Right lobe of liver (tissue), 4 donors: Measurements from ENCODE around the gene R3HCC1L.

Experiments
- CTCF ChIP-seq, 4 donors: fragments of 200-600 bp in 3 of 4; fragments of 450-650 bp in 1 of 4; IDR thresholded peaks; one replicate each; pipeline versions ENCODE4 v1.5.1 to v1.8.0; 2016 to 2022; ENCODE audit warnings: antibody characterized with exemption in 4 of 4, mild to moderate bottlenecking in 2 of 4
- POLR2A ChIP-seq: fragments of 450-650 bp; IDR thresholded peaks from one replicate; pipeline ENCODE4 v1.6.1; 2017; ENCODE audit warnings: antibody characterized with exemption, mild to moderate bottlenecking
- donor health status: DM: no; HTN: no; CAD: no.
- donor health status: DM: no; HTN: no; CAD: no.
- donor health status: DM: no; HTN: yes; CAD: no.

- TF ChIP-seq POLR2A (no peak), CTCF (IDR thresholded peaks at IDR 0.05) (no peak)
Measured at GRCh38 chr10:98274562-98274961, 140.1 kb downstream of the R3HCC1L start.
